DMS53 treated with DMSO at 0.1 percent for 48 hours (cell line): ENCODE data around the gene PDZRN4.
"Not testable (repeated sequence)": the region's sequence is repeated elsewhere in the genome, so short reads cannot be mapped to it uniquely, and the experiment has no call there.

Experiments
- DNase-seq: peaks from one replicate; lab custom pipeline; 2025; ENCODE audit not compliant: unreplicated experiment; lab: John Stamatoyannopoulos, UW

PDZRN4 gene

GRCh38 chr12:41188058-41188840, at the start of gene PDZRN4:
TSS of gene PDZRN4 (plus strand) at chr12:41188320.
- DNase-seq, result peak; percentile 22

- DNase-seq, result no peak
Measured at GRCh38 chr12:41140117-41140516, 48.0 kb upstream of the PDZRN4 start.

GRCh38 chr12:41141104-41141503, 47.0 kb upstream of the PDZRN4 start:
- no peak for DNase-seq

GRCh38 chr12:41142376-41142775, 45.7 kb upstream of the PDZRN4 start:
- DNase-seq, result no peak

GRCh38 chr12:41151793-41152192, 36.3 kb upstream of the PDZRN4 start:
- DNase-seq, result peak; percentile 52

GRCh38 chr12:41162461-41162860, 25.7 kb upstream of the PDZRN4 start:
- no peak for DNase-seq

GRCh38 chr12:41167701-41168100, 20.4 kb upstream of the PDZRN4 start:
- DNase-seq, result no peak

- no peak for DNase-seq
Measured at GRCh38 chr12:41174602-41175001, 13.5 kb upstream of the PDZRN4 start.

- DNase-seq, result not testable (repeated sequence)
Measured at GRCh38 chr12:41179507-41179906, 8.6 kb upstream of the PDZRN4 start.

GRCh38 chr12:41184864-41185263, 3.3 kb upstream of the PDZRN4 start:
- DNase-seq, result no peak

GRCh38 chr12:41186026-41186425, 2.1 kb upstream of the PDZRN4 start:
- DNase-seq, result no peak

- DNase-seq, result peak; percentile 38
Measured at GRCh38 chr12:41188841-41189394, 798 bp downstream of the PDZRN4 start.

- DNase-seq, result peak; percentile 66
Measured at GRCh38 chr12:41189395-41190251, 1.5 kb downstream of the PDZRN4 start.

GRCh38 chr12:41190338-41190737, 2.2 kb downstream of the PDZRN4 start:
- peak; percentile 74 for DNase-seq

- not testable (repeated sequence) for DNase-seq
Measured at GRCh38 chr12:41191549-41191948, 3.4 kb downstream of the PDZRN4 start.

- no peak for DNase-seq
Measured at GRCh38 chr12:41193311-41193710, 5.2 kb downstream of the PDZRN4 start.

- no peak for DNase-seq
Measured at GRCh38 chr12:41202051-41202450, 13.9 kb downstream of the PDZRN4 start.

- DNase-seq, result peak; percentile 13
Measured at GRCh38 chr12:41205070-41205709, 17.1 kb downstream of the PDZRN4 start.

GRCh38 chr12:41206298-41206697, 18.2 kb downstream of the PDZRN4 start:
- no peak for DNase-seq

GRCh38 chr12:41211448-41211847, 23.3 kb downstream of the PDZRN4 start:
- no peak for DNase-seq

- no peak for DNase-seq
Measured at GRCh38 chr12:41212625-41213024, 24.5 kb downstream of the PDZRN4 start.
